GM12872 (cell line): ENCODE results near the gene NAE1.

Experiments used
- CTCF ChIP-seq: IDR thresholded peaks from 3 replicates; pipeline ENCODE4 v1.5.1; 2011; ENCODE audit warnings: low read depth, mild to moderate bottlenecking, low read length, moderate library complexity; ENCODE audit not compliant: insufficient read depth

Gene NAE1

GRCh38 chr16:66847533-66848067 lies 16.8 kb upstream of the NAE1 start:
- no peak for TF ChIP-seq CTCF

- TF ChIP-seq CTCF = no peak
Measured at GRCh38 chr16:66846831-66847230, 16.1 kb upstream of the NAE1 start.

GRCh38 chr16:66846266-66846665 lies 15.5 kb upstream of the NAE1 start:
- no peak for TF ChIP-seq CTCF

GRCh38 chr16:66845791-66846221 lies 15.0 kb upstream of the NAE1 start:
- TF ChIP-seq CTCF = no peak

GRCh38 chr16:66845080-66845410 lies 14.3 kb upstream of the NAE1 start:
- no peak for TF ChIP-seq CTCF

GRCh38 chr16:66844342-66845079 lies 13.7 kb upstream of the NAE1 start, which contains the start of gene CA7:
Gene CA7 (plus strand): TSS chr16:66844414. CDS start chr16:66844488, 74 bp downstream.
- TF ChIP-seq CTCF = no peak

- TF ChIP-seq CTCF = no peak
Measured at GRCh38 chr16:66844009-66844341, 13.2 kb upstream of the NAE1 start.
